Body of pancreas (tissue), 4 donors: ENCODE measurements around the gene MAGOHB.

Experiments used
- POLR2A ChIP-seq, 3 donors: fragments of 450-650 bp; IDR thresholded peaks; one replicate each; pipeline ENCODE4 v1.6.1; 2016; ENCODE audit warnings: antibody characterized with exemption in 3 of 3, mild to moderate bottlenecking in 2 of 3
- TF ChIP-seq, protein P1 (sequence below), 7 experiments: fragments of 450-650 bp in 4 of 7; fragments of 200-600 bp in 3 of 7; sonication (generic) in 3 of 7; IDR thresholded peaks; one replicate each; pipeline ENCODE4 v1.5.1; 2016 to 2019; ENCODE audit warnings: antibody characterized with exemption in 7 of 7

DNA sequence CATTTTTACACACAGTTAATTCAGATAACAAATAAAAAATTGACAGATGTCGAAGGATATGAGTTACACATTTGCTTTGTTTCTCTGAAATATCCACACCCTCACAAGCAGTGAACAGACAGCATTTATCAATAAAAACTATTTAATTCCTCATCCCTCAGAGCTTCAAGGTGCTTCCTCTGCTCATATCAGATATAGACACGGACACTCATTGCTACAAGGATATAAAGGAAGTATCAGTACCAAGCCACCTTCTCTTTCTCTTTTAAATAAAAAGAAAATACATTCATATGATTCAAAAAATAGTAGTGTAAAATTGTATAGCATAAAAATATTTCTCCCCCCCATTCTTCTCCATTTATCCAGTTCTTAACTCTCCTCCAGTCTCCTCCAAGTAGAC, 21.9 kb upstream of the MAGOHB start:
- TF ChIP-seq, protein P1, sequence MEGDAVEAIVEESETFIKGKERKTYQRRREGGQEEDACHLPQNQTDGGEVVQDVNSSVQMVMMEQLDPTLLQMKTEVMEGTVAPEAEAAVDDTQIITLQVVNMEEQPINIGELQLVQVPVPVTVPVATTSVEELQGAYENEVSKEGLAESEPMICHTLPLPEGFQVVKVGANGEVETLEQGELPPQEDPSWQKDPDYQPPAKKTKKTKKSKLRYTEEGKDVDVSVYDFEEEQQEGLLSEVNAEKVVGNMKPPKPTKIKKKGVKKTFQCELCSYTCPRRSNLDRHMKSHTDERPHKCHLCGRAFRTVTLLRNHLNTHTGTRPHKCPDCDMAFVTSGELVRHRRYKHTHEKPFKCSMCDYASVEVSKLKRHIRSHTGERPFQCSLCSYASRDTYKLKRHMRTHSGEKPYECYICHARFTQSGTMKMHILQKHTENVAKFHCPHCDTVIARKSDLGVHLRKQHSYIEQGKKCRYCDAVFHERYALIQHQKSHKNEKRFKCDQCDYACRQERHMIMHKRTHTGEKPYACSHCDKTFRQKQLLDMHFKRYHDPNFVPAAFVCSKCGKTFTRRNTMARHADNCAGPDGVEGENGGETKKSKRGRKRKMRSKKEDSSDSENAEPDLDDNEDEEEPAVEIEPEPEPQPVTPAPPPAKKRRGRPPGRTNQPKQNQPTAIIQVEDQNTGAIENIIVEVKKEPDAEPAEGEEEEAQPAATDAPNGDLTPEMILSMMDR (IDR thresholded peaks at IDR 0.05): no peak
- TF ChIP-seq POLR2A (IDR thresholded peaks at IDR 0.05): no peak
